H1 (cell line): Measurements from ENCODE around the gene HOXA10. TPM values are rescaled to one million over a fixed set of nuclear protein-coding genes. Genes with fewer than 3 reads are reported as not detected.

ENCODE experiments used
- CTCF ChIA-PET: fragments of 300-600 bp; sonication (Branson Sonifier 250); formaldehyde crosslinking; loops from one replicate; lab custom pipeline; 2021; ENCODE audit not compliant: partially characterized antibody; lab: Charles Lee
- POLR2A ChIA-PET: fragments of 300-600 bp; sonication (Branson Sonifier 250); formaldehyde crosslinking; loops from one replicate; lab custom pipeline; 2021; ENCODE audit warnings: inconsistent platforms; ENCODE audit not compliant: partially characterized antibody; lab: Charles Lee
- DNase-seq, 2 experiments: peaks; one replicate each; pipeline versions ENCODE4 v3.0.0 to v3.0.0-alpha.2; 2010 to 2022; ENCODE audit warnings: low spot score in 2 of 2, low read depth in 1 of 2, mixed read lengths in 1 of 2
- FAIRE-seq: peaks from 2 replicates; lab custom pipeline; 2011; peaks lifted over from hg19 to GRCh38; lab: Jason Lieb, UNC
- H2AFZ ChIP-seq: 2 replicates; pipeline ENCODE4 v1.8.1; 2012; ENCODE audit warnings: low read length, inconsistent platforms
- H2AK5ac ChIP-seq: 2 replicates; pipeline ENCODE4 v1.6.1; 2013; ENCODE audit warnings: low read depth, low read length
- H2BK120ac ChIP-seq: replicated peaks from 2 replicates; pipeline ENCODE3; 2013; ENCODE audit warnings: low read depth, low read length, inconsistent platforms
- H2BK12ac ChIP-seq: 2 replicates; pipeline ENCODE4 v1.6.1; 2013; ENCODE audit warnings: low read depth, low read length
- H2BK15ac ChIP-seq: 2 replicates; pipeline ENCODE4 v1.6.1; 2013; ENCODE audit warnings: low read length
- H2BK20ac ChIP-seq: 2 replicates; pipeline ENCODE4 v1.6.1; 2013; ENCODE audit warnings: low read length
- H2BK5ac ChIP-seq: 2 replicates; pipeline ENCODE4 v1.6.1; 2013; ENCODE audit warnings: low read depth, low read length
- H3K14ac ChIP-seq: 2 replicates; pipeline ENCODE4 v1.6.1; 2013; ENCODE audit warnings: inconsistent platforms; ENCODE audit not compliant: insufficient read length
- H3K18ac ChIP-seq: 2 replicates; pipeline ENCODE4 v1.6.1; 2013; ENCODE audit warnings: low read length; ENCODE audit errors: extremely low read depth
- H3K23ac ChIP-seq: 2 replicates; pipeline ENCODE4 v1.6.1; 2013; ENCODE audit warnings: inconsistent platforms; ENCODE audit not compliant: insufficient read length
- H3K23me2 ChIP-seq: 2 replicates; pipeline ENCODE4 v1.6.1; 2013; ENCODE audit warnings: low read depth, low read length
- H3K27ac ChIP-seq: 2 replicates; pipeline ENCODE4 v1.6.1; 2011; ENCODE audit warnings: low read depth, low read length, inconsistent platforms
- H3K27me3 ChIP-seq, 4 experiments: replicated peaks in 1 of 4; 1 replicate in 1 of 4; 2 replicates in 3 of 4; pipeline versions ENCODE4 v1.6.1 to v1.8.1; 2011 to 2013; ENCODE audit warnings: low read length in 3 of 4, mild to moderate bottlenecking in 3 of 4, inconsistent platforms in 2 of 4, mixed read lengths in 2 of 4, moderate library complexity in 1 of 4; ENCODE audit not compliant: control insufficient read depth in 3 of 4, insufficient read depth in 3 of 4; ENCODE audit errors: extremely low read depth in 1 of 4
- H3K36me3 ChIP-seq, 4 experiments: 2 replicates each; pipeline versions ENCODE4 v1.6.1 to v1.8.1; 2011 to 2013; ENCODE audit warnings: mild to moderate bottlenecking in 4 of 4, low read length in 3 of 4, moderate library complexity in 2 of 4, control low read depth in 1 of 4, inconsistent platforms in 1 of 4; ENCODE audit not compliant: insufficient read depth in 4 of 4, control insufficient read depth in 2 of 4
- H3K4ac ChIP-seq: replicated peaks from 2 replicates; pipeline ENCODE3; 2013; ENCODE audit warnings: low read length, low read depth, mixed read lengths, inconsistent platforms; ENCODE audit not compliant: insufficient read length
- H3K4me1 ChIP-seq, 4 experiments: replicated peaks in 1 of 4; 1 replicate in 1 of 4; 2 replicates in 3 of 4; pipeline versions ENCODE4 v1.6.1 to v1.8.1; 2011 to 2013; ENCODE audit warnings: low read length in 3 of 4, inconsistent platforms in 2 of 4, mixed read lengths in 1 of 4; ENCODE audit not compliant: insufficient read depth in 4 of 4, control insufficient read depth in 3 of 4
- H3K4me2 ChIP-seq, 2 experiments: 2 replicates each; pipeline versions ENCODE4 v1.6.1 to v1.8.1; 2011 to 2013; ENCODE audit warnings: low read depth in 2 of 2, low read length in 2 of 2, control low read depth in 1 of 2, inconsistent platforms in 1 of 2, mild to moderate bottlenecking in 1 of 2; ENCODE audit not compliant: insufficient read depth in 1 of 2
- H3K4me3 ChIP-seq, 4 experiments: fragments of 200-600, 300-600 bp in 1 of 4; sonication (generic), shearing (Covaris generic), sonication (Bioruptor Twin) in 1 of 4; 2 replicates each; pipeline versions ENCODE4 v1.5.1 to v1.8.1; 2011 to 2016; ENCODE audit warnings: low read length in 4 of 4, low read depth in 3 of 4, control low read depth in 2 of 4, inconsistent platforms in 2 of 4, mild to moderate bottlenecking in 2 of 4, mixed read lengths in 1 of 4, moderate library complexity in 1 of 4; ENCODE audit not compliant: insufficient read depth in 2 of 4; ENCODE audit errors: extremely low read depth in 1 of 4
- H3K56ac ChIP-seq: replicated peaks from 2 replicates; pipeline ENCODE3; 2013; ENCODE audit warnings: low read depth, mild to moderate bottlenecking, mixed read lengths, low read length, inconsistent platforms; ENCODE audit not compliant: insufficient read length
- H3K79me1 ChIP-seq: 2 replicates; pipeline ENCODE4 v1.6.1; 2013; ENCODE audit warnings: low read depth, low read length, control low read depth
- H3K79me2 ChIP-seq, 2 experiments: 2 replicates each; pipeline versions ENCODE4 v1.6.1 to v1.8.1; 2012 to 2013; ENCODE audit warnings: low read length in 2 of 2, mild to moderate bottlenecking in 2 of 2, inconsistent platforms in 1 of 2; ENCODE audit not compliant: insufficient read depth in 2 of 2, control insufficient read depth in 1 of 2
- H3K9ac ChIP-seq, 4 experiments: replicated peaks in 1 of 4; 1 replicate in 1 of 4; 2 replicates in 3 of 4; pipeline versions ENCODE4 v1.6.1 to v1.8.1; 2011 to 2013; ENCODE audit warnings: low read depth in 3 of 4, low read length in 3 of 4, control low read depth in 2 of 4, mild to moderate bottlenecking in 2 of 4, moderate library complexity in 2 of 4, inconsistent platforms in 1 of 4; ENCODE audit errors: extremely low read depth in 1 of 4
- H3K9me3 ChIP-seq, 2 experiments: 2 replicates each; pipeline versions ENCODE4 v1.6.1 to v1.8.1; 2012 to 2013; ENCODE audit warnings: mild to moderate bottlenecking in 2 of 2, moderate library complexity in 2 of 2, control low read depth in 1 of 2, inconsistent platforms in 1 of 2, low read depth in 1 of 2, low read length in 1 of 2, mixed read lengths in 1 of 2; ENCODE audit not compliant: insufficient read depth in 2 of 2
- H4K20me1 ChIP-seq, 2 experiments: replicated peaks in 1 of 2; 2 replicates each; pipeline versions ENCODE3 to v1.8.1; 2011 to 2013; ENCODE audit warnings: inconsistent platforms in 2 of 2, low read length in 2 of 2, mild to moderate bottlenecking in 1 of 2; ENCODE audit not compliant: insufficient read depth in 2 of 2, control insufficient read depth in 1 of 2
- H4K5ac ChIP-seq: 2 replicates; pipeline ENCODE4 v1.6.1; 2013; ENCODE audit warnings: low read length, low read depth, mixed read lengths, inconsistent platforms; ENCODE audit not compliant: insufficient read length
- H4K8ac ChIP-seq: 2 replicates; pipeline ENCODE4 v1.8.0; 2013; ENCODE audit warnings: mild to moderate bottlenecking, moderate library complexity, low read length, inconsistent platforms; ENCODE audit not compliant: insufficient read depth; ENCODE audit errors: extremely low read depth
- H4K91ac ChIP-seq: replicated peaks from 2 replicates; pipeline ENCODE3; 2013; ENCODE audit warnings: low read length, mixed read lengths, inconsistent platforms; ENCODE audit not compliant: insufficient read length
- GABPA ChIP-seq: IDR thresholded peaks from 2 replicates; pipeline ENCODE4 v1.6.1; 2011; ENCODE audit warnings: mild to moderate bottlenecking, low read length, moderate library complexity, borderline replicate concordance; ENCODE audit not compliant: insufficient read depth
- SAP30 ChIP-seq: fragments of 300-600 bp; sonication (generic); IDR thresholded peaks from 2 replicates; pipeline ENCODE4 v1.7.1; 2012; ENCODE audit warnings: low read length, moderate library complexity, mild to moderate bottlenecking, inconsistent platforms; ENCODE audit not compliant: insufficient read depth, insufficient replicate concordance
- SP1 ChIP-seq: IDR thresholded peaks from 2 replicates; pipeline ENCODE4 v1.6.1; 2011; ENCODE audit warnings: low read depth, low read length
- WGBS, 2 experiments: shearing (Covaris generic) in 1 of 2; methylation state at CpG; one replicate each; pipeline versions ENCODE4 v1.1.6 to v1.1.7; 2013 to 2015; ENCODE audit warnings: low lambda C conversion rate in 2 of 2, mixed read lengths in 2 of 2, inconsistent platforms in 1 of 2, low coverage in 1 of 2, missing lambda C conversion rate in 1 of 2; ENCODE audit not compliant: insufficient replicate concordance in 2 of 2, insufficient coverage in 1 of 2, insufficient read length in 1 of 2; ENCODE audit errors: extremely low coverage in 1 of 2, missing lambda C conversion rate in 1 of 2; 5-methylcytosine and 5-hydroxymethylcytosine counted together
- polyA plus RNA-seq, 7 experiments: library from polyadenylated mRNA; depleted of rRNA in 3 of 7; stranded (reverse) in 5 of 7; unstranded in 2 of 7; fragments of >200 nt in 5 of 7; fragments of 200-250 nt in 2 of 7; gene quantifications; 1 replicate in 5 of 7; 2 replicates in 1 of 7; 4 replicates in 1 of 7; pipeline versions ENCODE4 v1.2.1 to v1.2.3, GENCODE V29; 2011 to 2013; ENCODE audit warnings: missing spikeins in 2 of 7, mixed read lengths in 2 of 7
- total RNA-seq: library from RNA; stranded (reverse); fragmentation: NEBNext Ultra II Directional; extraction: Animal tissue kit (Norgen Biotek cat#: 25700); gene quantifications from 2 replicates; pipeline ENCODE4 v1.2.1, GENCODE V29; 2021

Gene HOXA10
- total and polyA plus RNA-seq, 2 of the 8 experiments (the other 6 are each of a cell fraction or from before 2014, with no cell fraction given) = not detected

DNA sequence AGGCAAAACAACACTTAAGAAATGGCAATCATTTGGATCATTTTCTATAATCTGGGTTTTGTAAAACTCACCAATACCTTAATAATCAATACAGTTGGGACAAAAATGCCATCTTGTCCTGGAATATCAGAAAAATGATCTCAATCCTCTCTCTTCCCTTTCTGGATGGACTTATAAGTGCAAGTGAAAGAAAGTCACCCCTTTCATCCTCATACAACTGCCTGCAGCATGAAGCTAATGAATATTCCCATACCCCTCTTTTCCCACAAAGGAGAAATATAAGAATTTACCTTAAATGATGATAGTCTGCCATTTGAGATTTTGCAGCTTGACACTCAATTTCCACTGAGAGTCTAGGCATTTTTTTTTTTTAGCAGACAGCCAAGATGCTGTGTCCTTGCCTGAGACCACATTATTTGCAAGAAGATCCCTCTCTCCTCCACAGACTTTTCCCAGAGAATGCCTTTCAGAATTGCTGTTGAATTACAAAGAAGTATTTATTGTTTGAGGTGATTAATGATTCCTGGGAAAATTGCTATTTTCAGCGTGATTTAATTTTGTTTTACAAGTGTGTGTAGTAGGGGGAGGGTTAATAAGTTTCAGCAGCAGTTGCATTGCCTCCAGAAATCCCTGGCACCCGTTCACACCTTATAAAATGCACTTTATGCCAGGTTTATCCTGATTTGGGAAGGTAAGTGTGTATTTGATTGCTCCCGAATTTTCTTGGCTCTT lies 47.4 kb downstream of the HOXA10 start:
- no peak overlapping the region for H3K9ac ChIP-seq
- H2BK5ac ChIP-seq = no peak overlapping the region
- no peak overlapping the region for H3K4me2 ChIP-seq
- H3K9me3 ChIP-seq = peaks cover 0 to 4% of the 10 kb centered on the region in 2 experiments; a peak in 1 of 4 replicates
- DNase-seq = no peak
- H3K4me3 ChIP-seq = no peak overlapping the region
- 17% methylated on average over 3 of the region's 3 CpGs; no CpG with 5 or more reads in 1 of the 2 experiments for WGBS, 2 experiments
- no peaks in the 10 kb centered on the region for H3K79me2 ChIP-seq
- H2AFZ ChIP-seq = no peak overlapping the region
- no peak overlapping the region for H3K56ac ChIP-seq
- H2BK120ac ChIP-seq = no peak overlapping the region
- H3K36me3 ChIP-seq = peaks cover 0 to 11% (median 0%) of the 10 kb centered on the region in 4 experiments; a peak in 2 of 8 replicates
- no peak overlapping the region for H4K91ac ChIP-seq
- peaks cover 23 to 35% of the 10 kb centered on the region in 2 experiments for H4K20me1 ChIP-seq
- H3K4ac ChIP-seq = no peak overlapping the region
- peaks cover 0 to 6% (median 2%) of the 10 kb centered on the region in 4 experiments; a peak in 4 of 7 replicates for H3K4me1 ChIP-seq
- H3K79me1 ChIP-seq = no peaks in the 10 kb centered on the region
- no peak overlapping the region for H2BK15ac ChIP-seq
- H3K23ac ChIP-seq = no peak overlapping the region
- no peak overlapping the region for H2AK5ac ChIP-seq
- TF ChIP-seq SAP30 (no peak), SP1 (no peak), GABPA (no peak)
- TF ChIP-seq, all 59 proteins: peak for 0
- Histone ChIP-seq H3K27me3 (peaks cover 99 to 100% (median 100%) of the 10 kb centered on the region in 4 experiments), H4K5ac (no peak overlapping the region), H4K8ac (no peak overlapping the region), H3K23me2 (peaks cover 4% of the 10 kb centered on the region; the same call in 1 of the 2 replicates), H3K14ac (no peak overlapping the region), H3K18ac (no peak overlapping the region), H2BK12ac (no peak overlapping the region), H3K27ac (no peak overlapping the region), H2BK20ac (no peak overlapping the region)
- POLR2A ChIA-PET = no interaction called here
- no peak for FAIRE-seq
- CTCF ChIA-PET = interaction anchor here (1.0 to 2.3 kb wide), 3 partner anchors 15 to 34 kb away, joined by 3 to 10 read pairs (median 3); no protein-coding TSS in a partner anchor
